ENCODE results near the gene DRC3.
"Not testable (repeated sequence)": the region's sequence is repeated elsewhere in the genome, so short reads cannot be mapped to it uniquely, and the experiment has no call there.

Gene DRC3

GRCh38 chr17:17972126-17972951 lies at the start of gene DRC3, which contains the start of gene TOM1L2:
Gene DRC3 (plus strand): TSS chr17:17972862. CDS start chr17:17977599, 4,737 bp downstream.
Gene TOM1L2 (minus strand): TSS chr17:17972400. CDS start chr17:17972313, 87 bp downstream.
- peak; percentile 100 for FAIRE-seq

- FAIRE-seq: no peak
These were observed 48.4 kb upstream of the DRC3 start for GRCh38 chr17:17924131-17924856.

- FAIRE-seq: no peak
These were observed 47.8 kb upstream of the DRC3 start for GRCh38 chr17:17924857-17925250.

- no peak for FAIRE-seq
These were observed 46.6 kb upstream of the DRC3 start for GRCh38 chr17:17926036-17926435.

GRCh38 chr17:17926840-17927449 lies 45.7 kb upstream of the DRC3 start:
- peak; percentile 59 for FAIRE-seq

GRCh38 chr17:17928398-17929287 lies 44.0 kb upstream of the DRC3 start:
- FAIRE-seq: no peak

- peak; percentile 49 for FAIRE-seq
These were observed 42.8 kb upstream of the DRC3 start for GRCh38 chr17:17929655-17930380.

GRCh38 chr17:17930674-17931073 lies 42.0 kb upstream of the DRC3 start:
- FAIRE-seq: peak; percentile 51

- no peak for FAIRE-seq
These were observed 41.5 kb upstream of the DRC3 start for GRCh38 chr17:17931159-17931558.

GRCh38 chr17:17933775-17934174 lies 38.9 kb upstream of the DRC3 start:
- no peak for FAIRE-seq

- no peak for FAIRE-seq
These were observed 38.4 kb upstream of the DRC3 start for GRCh38 chr17:17934214-17934613.

GRCh38 chr17:17934806-17935205 lies 37.9 kb upstream of the DRC3 start:
- FAIRE-seq: no peak

GRCh38 chr17:17935321-17936271 lies 37.1 kb upstream of the DRC3 start:
- no peak for FAIRE-seq

- FAIRE-seq: no peak
These were observed 35.3 kb upstream of the DRC3 start for GRCh38 chr17:17937201-17937853.

GRCh38 chr17:17937958-17938357 lies 34.7 kb upstream of the DRC3 start:
- no peak for FAIRE-seq

- FAIRE-seq: peak; percentile 100
These were observed 34.1 kb upstream of the DRC3 start for GRCh38 chr17:17938388-17939107.

- not testable (repeated sequence) for FAIRE-seq
These were observed 32.7 kb upstream of the DRC3 start for GRCh38 chr17:17939941-17940340.

GRCh38 chr17:17940441-17940911 lies 32.2 kb upstream of the DRC3 start:
- peak; percentile 100 for FAIRE-seq

GRCh38 chr17:17941015-17941414 lies 31.6 kb upstream of the DRC3 start:
- FAIRE-seq: no peak

All from G401.6 (cell line).